Ishikawa (cell line): ENCODE data around the gene KIF5C.
A peak's percentile ranks its signal among the peaks of the same experiment; 100 is the strongest.

Source experiments
- CEBPB ChIP-seq: IDR thresholded peaks from 2 replicates; pipeline ENCODE4 v1.6.1; 2012
- CREB1 ChIP-seq: IDR thresholded peaks from 2 replicates; pipeline ENCODE4 v1.6.1; 2012; ENCODE audit warnings: low read depth
- EGR1 ChIP-seq: IDR thresholded peaks from 2 replicates; pipeline ENCODE4 v1.6.1; 2012
- EP300 ChIP-seq: IDR thresholded peaks from 2 replicates; pipeline ENCODE4 v1.6.1; 2012; ENCODE audit warnings: borderline replicate concordance
- FOXM1 ChIP-seq: IDR thresholded peaks from 2 replicates; pipeline ENCODE4 v1.6.1; 2012; ENCODE audit warnings: low read depth, borderline replicate concordance
- MAX ChIP-seq: IDR thresholded peaks from 2 replicates; pipeline ENCODE4 v1.6.1; 2012
- RAD21 ChIP-seq: IDR thresholded peaks from 2 replicates; pipeline ENCODE4 v1.6.1; 2012; ENCODE audit warnings: low read depth
- TAF1 ChIP-seq: IDR thresholded peaks from 2 replicates; pipeline ENCODE4 v1.6.1; 2012; ENCODE audit warnings: low read depth, mild to moderate bottlenecking
- TCF12 ChIP-seq: IDR thresholded peaks from 2 replicates; pipeline ENCODE4 v1.6.1; 2012; ENCODE audit warnings: low read depth
- TEAD4 ChIP-seq: IDR thresholded peaks from 2 replicates; pipeline ENCODE4 v1.6.1; 2012
- YY1 ChIP-seq: IDR thresholded peaks from 2 replicates; pipeline ENCODE4 v1.6.1; 2012; ENCODE audit warnings: low read depth
- TF ChIP-seq, protein P1 (sequence below): IDR thresholded peaks from 2 replicates; pipeline ENCODE4 v1.6.1; 2012; ENCODE audit warnings: low read depth, mild to moderate bottlenecking
- TF ChIP-seq, protein P2 (sequence below): IDR thresholded peaks from 2 replicates; pipeline ENCODE4 v1.6.1; 2012

DNA sequence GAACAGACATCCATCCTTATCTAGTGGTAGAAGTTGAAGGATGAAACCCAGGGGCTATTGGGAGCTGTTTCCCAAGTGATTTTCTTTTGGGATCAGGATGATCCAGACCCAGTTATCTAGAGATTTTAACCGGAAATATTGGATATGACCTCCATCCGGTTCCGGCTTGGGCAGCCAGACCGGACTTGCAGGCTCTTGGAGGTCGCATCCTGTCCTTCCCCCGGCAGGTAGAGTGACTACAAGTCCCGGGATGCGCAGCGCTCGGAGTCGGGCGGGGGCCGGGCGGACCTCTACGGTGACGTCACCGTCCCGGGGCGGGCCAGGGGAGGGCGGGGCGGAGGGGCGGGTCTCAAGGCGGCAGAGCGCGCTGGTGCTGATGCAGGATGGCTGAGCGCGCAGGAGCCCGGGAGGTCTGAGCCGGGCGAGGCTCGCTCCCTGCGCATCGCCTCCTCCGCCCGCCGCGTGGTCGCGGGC is at the start of gene KIF5C:
- TF ChIP-seq, protein P1, sequence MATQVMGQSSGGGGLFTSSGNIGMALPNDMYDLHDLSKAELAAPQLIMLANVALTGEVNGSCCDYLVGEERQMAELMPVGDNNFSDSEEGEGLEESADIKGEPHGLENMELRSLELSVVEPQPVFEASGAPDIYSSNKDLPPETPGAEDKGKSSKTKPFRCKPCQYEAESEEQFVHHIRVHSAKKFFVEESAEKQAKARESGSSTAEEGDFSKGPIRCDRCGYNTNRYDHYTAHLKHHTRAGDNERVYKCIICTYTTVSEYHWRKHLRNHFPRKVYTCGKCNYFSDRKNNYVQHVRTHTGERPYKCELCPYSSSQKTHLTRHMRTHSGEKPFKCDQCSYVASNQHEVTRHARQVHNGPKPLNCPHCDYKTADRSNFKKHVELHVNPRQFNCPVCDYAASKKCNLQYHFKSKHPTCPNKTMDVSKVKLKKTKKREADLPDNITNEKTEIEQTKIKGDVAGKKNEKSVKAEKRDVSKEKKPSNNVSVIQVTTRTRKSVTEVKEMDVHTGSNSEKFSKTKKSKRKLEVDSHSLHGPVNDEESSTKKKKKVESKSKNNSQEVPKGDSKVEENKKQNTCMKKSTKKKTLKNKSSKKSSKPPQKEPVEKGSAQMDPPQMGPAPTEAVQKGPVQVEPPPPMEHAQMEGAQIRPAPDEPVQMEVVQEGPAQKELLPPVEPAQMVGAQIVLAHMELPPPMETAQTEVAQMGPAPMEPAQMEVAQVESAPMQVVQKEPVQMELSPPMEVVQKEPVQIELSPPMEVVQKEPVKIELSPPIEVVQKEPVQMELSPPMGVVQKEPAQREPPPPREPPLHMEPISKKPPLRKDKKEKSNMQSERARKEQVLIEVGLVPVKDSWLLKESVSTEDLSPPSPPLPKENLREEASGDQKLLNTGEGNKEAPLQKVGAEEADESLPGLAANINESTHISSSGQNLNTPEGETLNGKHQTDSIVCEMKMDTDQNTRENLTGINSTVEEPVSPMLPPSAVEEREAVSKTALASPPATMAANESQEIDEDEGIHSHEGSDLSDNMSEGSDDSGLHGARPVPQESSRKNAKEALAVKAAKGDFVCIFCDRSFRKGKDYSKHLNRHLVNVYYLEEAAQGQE: no peak
- TF ChIP-seq FOXM1: no peak
- peak; percentile 55; the same call in 1 of the 2 replicates for TF ChIP-seq MAX
- TF ChIP-seq TCF12: no peak
- TF ChIP-seq TEAD4: no peak
- no peak for TF ChIP-seq CEBPB
- no peak for TF ChIP-seq TAF1
- TF ChIP-seq, protein P2, sequence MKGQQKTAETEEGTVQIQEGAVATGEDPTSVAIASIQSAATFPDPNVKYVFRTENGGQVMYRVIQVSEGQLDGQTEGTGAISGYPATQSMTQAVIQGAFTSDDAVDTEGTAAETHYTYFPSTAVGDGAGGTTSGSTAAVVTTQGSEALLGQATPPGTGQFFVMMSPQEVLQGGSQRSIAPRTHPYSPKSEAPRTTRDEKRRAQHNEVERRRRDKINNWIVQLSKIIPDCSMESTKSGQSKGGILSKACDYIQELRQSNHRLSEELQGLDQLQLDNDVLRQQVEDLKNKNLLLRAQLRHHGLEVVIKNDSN: no peak
- peak; percentile 72 for TF ChIP-seq CREB1
- no peak for TF ChIP-seq YY1
- no peak for TF ChIP-seq EGR1
- no peak for TF ChIP-seq EP300
- TF ChIP-seq RAD21: no peak
